Cardiac fibroblast (primary cell): Measurements from ENCODE around the gene NMNAT3.
"Not testable (repeated sequence)": the region's sequence is repeated elsewhere in the genome, so short reads cannot be mapped to it uniquely, and the experiment has no call there.

Experiments
- DNase-seq, 2 donors: peaks; one replicate each; pipeline versions ENCODE4 v3.0.0 to v3.0.0-alpha.2; 2010; ENCODE audit warnings: low read depth in 2 of 2
- H3K4me3 ChIP-seq, 2 donors: replicated peaks in 1 of 2; 1 replicate in 1 of 2; 2 replicates in 1 of 2; pipeline ENCODE4 v1.5.1; 2011; ENCODE audit warnings: low read depth in 2 of 2, low read length in 2 of 2, mild to moderate bottlenecking in 2 of 2, moderate library complexity in 1 of 2
- CTCF ChIP-seq: IDR thresholded peaks from one replicate; pipeline ENCODE4 v1.5.1; 2011; ENCODE audit warnings: low read depth, mild to moderate bottlenecking, low read length, inconsistent platforms

Gene NMNAT3

GRCh38 chr3:139601191-139601961 lies 76.4 kb downstream of the NMNAT3 start:
- H3K4me3 ChIP-seq, result no peak overlapping the region
- no peak for DNase-seq
- TF ChIP-seq CTCF, result no peak

- TF ChIP-seq CTCF, result no peak
- no peak for DNase-seq
- no peak overlapping the region for H3K4me3 ChIP-seq
Observed at GRCh38 chr3:139597947-139598346, 79.8 kb downstream of the NMNAT3 start.

- not testable (repeated sequence) for H3K4me3 ChIP-seq, DNase-seq
Observed at GRCh38 chr3:139591186-139591585, 86.6 kb downstream of the NMNAT3 start.

GRCh38 chr3:139588450-139588849 lies 89.3 kb downstream of the NMNAT3 start:
- DNase-seq, result no peak
- TF ChIP-seq CTCF, result no peak
- H3K4me3 ChIP-seq, result no peak overlapping the region

GRCh38 chr3:139587797-139588196 lies 90.0 kb downstream of the NMNAT3 start:
- no peak overlapping the region for H3K4me3 ChIP-seq
- no peak for DNase-seq
- TF ChIP-seq CTCF, result no peak

- no peak for DNase-seq
- no peak overlapping the region for H3K4me3 ChIP-seq
- no peak for TF ChIP-seq CTCF
Observed at GRCh38 chr3:139586420-139587017, 91.3 kb downstream of the NMNAT3 start.

GRCh38 chr3:139585820-139586219 lies 92.0 kb downstream of the NMNAT3 start:
- no peak for TF ChIP-seq CTCF
- no peak overlapping the region for H3K4me3 ChIP-seq
- no peak for DNase-seq

- H3K4me3 ChIP-seq, DNase-seq: not testable (repeated sequence)
Observed at GRCh38 chr3:139583651-139584050, 94.1 kb downstream of the NMNAT3 start.
